ENCODE data around the gene MSRB3.
A peak's percentile ranks its signal among the peaks of the same experiment; 100 is the strongest.

MSRB3 gene

GRCh38 chr12:65325183-65325582, 46.7 kb downstream of the MSRB3 start:
- DNase-seq (ENCODE audit: low spot score) = no peak

DNA sequence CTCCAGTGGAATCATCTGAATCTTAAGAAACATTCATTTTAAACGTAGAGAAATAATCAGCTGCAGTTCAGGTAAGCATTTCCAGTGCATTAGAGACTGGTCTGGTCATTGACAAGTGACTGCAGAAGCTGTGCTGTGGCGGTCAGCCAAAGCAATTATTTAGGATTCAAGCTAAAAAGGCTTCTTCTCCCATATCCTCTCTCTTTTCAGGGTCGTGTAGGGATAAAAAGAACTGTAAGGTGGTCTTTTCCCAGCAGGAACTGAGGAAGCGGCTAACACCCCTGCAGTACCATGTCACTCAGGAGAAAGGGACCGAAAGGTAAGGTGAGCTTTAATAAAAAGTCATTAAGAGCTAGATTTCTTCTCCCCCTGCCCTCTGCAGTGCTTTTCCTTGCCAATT, 48.1 kb downstream of the MSRB3 start:
- no peak for DNase-seq (ENCODE audit: low spot score)

- peak; percentile 53 for DNase-seq (ENCODE audit: low spot score)
These were observed 49.0 kb downstream of the MSRB3 start for GRCh38 chr12:65327207-65328076.

DNA sequence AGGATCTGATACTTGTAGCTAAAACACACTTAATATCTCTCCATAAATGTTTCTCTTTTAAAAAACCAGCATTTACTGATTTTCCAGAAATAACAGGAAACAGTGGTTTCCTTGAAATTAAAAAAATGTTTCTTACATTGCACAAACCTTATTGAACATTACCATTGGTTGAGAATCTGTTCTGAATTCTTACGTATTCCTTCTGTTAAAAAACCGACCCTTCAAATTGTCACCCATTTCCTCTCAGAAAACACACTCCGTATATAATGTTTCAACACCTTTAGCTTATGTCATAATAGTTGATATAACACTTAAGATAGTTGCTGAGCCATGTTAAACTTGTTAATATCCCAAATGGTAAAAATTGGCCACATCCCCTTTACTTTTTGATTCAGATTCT, 51.2 kb downstream of the MSRB3 start:
- DNase-seq (ENCODE audit: low spot score) = no peak

DNA sequence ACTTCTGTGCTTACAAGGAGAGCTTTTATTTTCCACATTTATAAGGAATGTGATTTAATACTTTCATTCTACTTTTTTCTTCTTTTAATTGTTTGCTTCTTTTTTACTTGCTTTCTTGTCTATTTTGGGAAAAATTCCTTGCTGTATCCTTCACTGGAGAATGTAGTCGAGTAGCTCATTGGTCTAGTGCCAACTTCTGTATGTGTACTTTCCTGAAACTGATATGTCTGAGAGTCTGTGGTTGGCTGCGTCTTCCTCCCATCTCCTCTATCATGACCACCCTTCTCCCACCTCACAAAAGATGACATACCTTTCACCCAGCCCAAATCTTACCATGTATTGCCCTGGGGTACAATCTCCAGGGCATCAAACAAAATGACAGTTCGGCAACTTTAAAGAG, 51.8 kb downstream of the MSRB3 start:
- no peak for DNase-seq (ENCODE audit: low spot score)

DNA sequence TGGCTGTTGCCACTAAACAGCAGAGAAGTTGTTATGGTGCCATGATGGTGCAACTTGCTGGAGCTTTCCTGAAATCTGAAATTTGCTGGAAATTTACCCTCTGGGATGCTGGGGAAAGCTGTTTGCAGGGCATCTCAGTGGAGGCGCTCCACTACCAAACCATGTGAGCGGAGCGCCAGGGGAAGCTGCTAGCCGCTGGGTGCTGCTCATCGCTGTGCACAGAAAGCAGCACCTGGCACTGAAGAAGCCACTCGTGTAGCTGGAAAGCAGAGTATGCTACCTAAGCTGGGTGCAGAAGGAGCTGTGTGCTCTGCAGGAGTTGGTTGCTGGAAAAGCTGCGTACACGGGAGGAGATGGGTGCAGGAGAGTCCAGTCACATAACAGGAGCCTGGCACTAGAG, 53.0 kb downstream of the MSRB3 start:
- no peak for DNase-seq (ENCODE audit: low spot score)

DNA sequence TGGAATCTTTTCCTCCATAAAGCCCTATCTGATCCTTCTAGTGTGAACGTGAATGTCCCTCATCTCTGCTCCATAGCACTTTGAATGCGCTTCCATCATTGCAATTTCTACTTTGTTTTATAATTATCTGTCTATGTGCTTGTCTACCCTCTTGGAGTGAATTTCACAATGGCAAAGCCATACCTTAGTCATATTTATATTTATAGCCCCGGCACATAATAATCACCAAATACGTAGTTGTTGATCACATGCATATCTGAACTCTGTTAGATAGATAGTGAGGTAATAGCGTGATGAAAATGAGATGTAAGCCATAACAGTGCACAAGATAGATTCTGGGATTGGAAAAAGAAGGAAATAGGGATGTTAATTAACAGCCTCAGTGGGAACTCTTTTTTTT, 55.2 kb downstream of the MSRB3 start:
- DNase-seq (ENCODE audit: low spot score) = no peak

DNA sequence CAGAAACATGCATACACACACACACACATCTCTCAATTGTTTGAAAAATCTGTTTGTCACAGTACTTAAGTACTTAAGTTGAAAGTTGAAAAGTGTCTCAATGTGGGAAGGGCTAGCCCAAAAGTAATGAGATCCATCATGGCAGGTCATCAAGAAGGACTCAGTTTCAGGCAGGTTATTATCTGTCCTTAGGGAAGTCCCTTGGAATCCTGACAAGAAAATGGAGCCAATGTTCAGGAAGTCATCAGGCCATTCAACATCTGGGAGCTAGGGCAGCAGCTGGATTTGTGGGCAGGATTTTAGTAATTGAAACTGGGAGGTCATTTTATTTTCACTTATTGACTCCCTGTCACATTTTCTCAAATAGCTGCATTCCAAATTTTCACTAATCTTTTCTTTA, 56.0 kb downstream of the MSRB3 start:
- no peak for DNase-seq (ENCODE audit: low spot score)

DNA sequence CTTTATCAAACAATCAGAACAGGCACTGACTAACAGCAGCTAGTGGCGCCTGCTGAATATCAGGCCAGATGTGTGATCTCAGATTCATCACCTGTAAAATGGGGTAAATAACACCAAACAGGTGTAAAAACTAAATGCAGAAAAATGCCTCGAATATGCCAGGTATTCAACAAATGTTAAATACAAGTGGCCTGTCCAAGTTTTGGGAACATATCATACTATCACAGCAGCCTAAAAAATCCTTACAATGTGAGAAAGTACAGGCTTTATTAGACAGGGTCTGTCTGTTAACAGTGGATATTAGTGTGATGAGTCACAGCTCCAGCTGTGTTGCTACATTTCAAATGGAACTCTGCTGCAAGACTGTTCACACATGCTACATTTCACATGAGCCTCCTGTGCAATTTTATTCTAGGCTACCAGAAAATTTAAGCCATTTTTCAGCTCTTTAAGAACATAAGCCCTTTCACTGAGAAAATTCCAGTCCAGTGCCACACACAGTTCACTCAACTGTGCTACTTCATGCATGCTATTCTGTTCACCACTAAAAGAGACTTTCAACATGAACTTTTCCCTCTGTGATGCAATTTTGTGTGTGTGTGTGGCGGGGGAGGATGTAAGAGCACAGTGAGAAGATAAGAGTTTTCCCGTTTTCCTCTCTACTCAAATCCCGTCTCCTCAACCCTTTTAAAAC, 56.7 kb downstream of the MSRB3 start:
- peak; percentile 78 for DNase-seq (ENCODE audit: low spot score)

DNA sequence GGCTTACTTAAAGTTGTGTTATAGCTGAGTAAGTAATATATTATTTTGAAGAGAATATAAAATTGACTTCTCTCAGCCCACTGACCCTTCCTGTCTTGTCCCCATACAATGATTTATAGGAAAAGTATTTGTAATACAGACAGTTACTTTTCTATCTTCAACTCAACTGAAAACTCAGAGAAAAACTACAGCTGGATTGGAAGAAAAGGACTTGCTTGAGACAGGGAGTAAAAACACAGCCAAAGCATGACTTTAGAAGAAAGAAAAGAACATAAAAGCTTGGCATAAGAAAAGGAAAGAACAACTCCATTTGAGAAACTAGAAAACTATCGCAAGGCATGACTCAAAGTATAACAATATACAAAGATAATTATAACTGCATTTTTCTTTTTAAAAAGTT, 57.5 kb downstream of the MSRB3 start:
- DNase-seq (ENCODE audit: low spot score) = no peak

GRCh38 chr12:65339161-65339560, 60.7 kb downstream of the MSRB3 start:
- no peak for DNase-seq (ENCODE audit: low spot score)

GRCh38 chr12:65343230-65343629, 64.7 kb downstream of the MSRB3 start:
- no peak for DNase-seq (ENCODE audit: low spot score)

GRCh38 chr12:65343801-65344200, 65.3 kb downstream of the MSRB3 start:
- no peak for DNase-seq (ENCODE audit: low spot score)

DNA sequence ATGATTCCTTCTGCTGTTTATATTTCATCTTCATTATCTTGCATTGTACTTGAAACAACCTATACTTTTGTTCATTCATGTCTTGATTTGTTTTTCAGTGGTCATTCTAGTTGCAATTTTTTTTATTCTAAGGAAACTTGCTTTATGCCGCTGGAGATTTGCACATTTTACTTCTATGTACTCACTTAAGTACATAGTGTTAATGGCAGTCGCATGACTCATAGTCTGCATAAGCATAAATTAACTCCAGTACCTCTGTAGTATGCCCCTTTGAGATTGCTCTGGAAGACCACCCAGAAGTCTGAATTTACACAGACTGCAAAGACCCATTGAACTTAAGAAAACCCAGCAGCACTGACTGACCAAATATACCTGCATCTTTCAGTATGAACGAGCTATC, 77.0 kb downstream of the MSRB3 start:
- no peak for DNase-seq (ENCODE audit: low spot score)

GRCh38 chr12:65362234-65363031, 84.0 kb downstream of the MSRB3 start:
- no peak for DNase-seq (ENCODE audit: low spot score)

DNA sequence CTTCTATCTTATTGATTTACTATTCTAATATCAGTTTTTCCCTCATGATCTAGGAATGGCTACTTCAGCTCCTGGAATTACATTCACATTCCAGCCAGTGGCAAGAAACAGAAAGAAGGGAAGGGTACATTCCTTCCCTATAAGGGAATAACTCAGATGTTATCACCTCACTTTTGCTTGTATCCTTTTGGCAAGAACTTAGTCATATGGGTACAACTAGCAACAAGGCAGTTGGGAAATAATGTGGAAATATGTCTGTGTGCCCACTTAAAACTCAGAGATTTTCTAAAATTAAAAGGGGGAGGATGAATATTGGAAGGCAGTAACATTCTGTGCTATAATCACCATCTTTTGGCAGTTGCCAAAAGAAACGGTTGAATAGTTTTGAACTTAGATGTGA, 85.6 kb downstream of the MSRB3 start:
- DNase-seq (ENCODE audit: low spot score) = peak; percentile 14

- no peak for DNase-seq (ENCODE audit: low spot score)
These were observed 88.9 kb downstream of the MSRB3 start for GRCh38 chr12:65367396-65367795.

GRCh38 chr12:65368055-65368454, 89.6 kb downstream of the MSRB3 start:
- DNase-seq (ENCODE audit: low spot score) = no peak

GRCh38 chr12:65372574-65372973, 94.1 kb downstream of the MSRB3 start:
- no peak for DNase-seq (ENCODE audit: low spot score)

DNA sequence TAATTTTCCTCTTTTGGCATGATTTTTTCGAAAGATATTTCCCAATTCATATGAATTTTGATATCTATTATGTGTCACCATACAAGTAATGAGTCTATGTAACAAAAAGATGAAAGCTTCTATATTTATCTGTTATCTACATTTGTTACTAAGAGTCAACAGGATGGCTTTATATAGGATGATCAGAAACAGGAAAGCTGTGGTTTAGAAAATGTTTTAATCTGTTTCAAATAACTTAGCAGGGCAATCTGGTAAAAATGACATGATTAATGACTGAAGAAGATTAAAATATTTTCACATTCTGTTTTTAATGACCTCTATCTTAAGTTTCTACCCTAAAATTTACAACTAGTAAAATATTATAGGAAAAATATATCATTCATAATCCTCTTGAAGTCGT, 105.8 kb downstream of the MSRB3 start:
- no peak for DNase-seq (ENCODE audit: low spot score)

DNA sequence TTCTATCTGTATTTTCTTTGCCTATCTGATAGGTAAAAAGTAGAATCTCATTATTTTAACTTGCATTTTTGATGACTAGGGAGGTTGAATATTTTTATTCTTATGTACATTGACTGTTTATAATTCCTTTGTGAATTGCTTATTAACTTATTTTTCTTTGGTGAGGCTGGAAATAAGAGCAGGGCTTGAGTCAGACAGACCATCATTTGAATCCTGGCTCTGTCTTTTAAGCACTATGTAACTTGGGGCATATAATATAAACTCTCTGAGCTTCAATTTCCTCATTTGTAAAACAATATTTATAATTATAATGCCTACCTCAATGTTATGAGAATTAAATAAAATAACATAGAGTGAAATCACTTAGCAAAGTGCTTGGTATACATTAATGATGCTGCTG, 108.9 kb downstream of the MSRB3 start:
- DNase-seq (ENCODE audit: low spot score) = no peak

DNA sequence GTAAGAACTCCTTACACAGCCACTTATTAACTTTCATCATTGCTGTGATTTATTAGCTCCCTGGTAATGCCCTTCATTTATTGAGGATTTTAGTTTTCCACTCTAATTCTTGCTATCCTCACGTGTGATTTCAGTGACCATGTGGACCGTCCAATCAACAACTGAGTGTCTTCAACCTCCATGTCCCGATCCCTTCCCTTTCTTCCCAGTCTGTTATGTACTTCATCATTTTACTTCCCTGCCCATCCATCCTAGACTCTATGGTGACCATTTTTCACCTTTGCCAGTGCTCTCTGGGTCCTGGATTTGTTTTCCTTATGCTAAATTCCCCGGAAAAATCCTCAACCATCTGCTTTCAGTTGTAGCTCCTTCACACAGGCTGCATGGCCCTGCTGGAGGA, 111.0 kb downstream of the MSRB3 start:
- DNase-seq (ENCODE audit: low spot score) = no peak

- no peak for DNase-seq (ENCODE audit: low spot score)
These were observed 113.2 kb downstream of the MSRB3 start for GRCh38 chr12:65391711-65392110.
